GM21786 (cell line): ENCODE results near the gene HBE1.
"Not testable (repeated sequence)": the region's sequence is repeated elsewhere in the genome, so short reads cannot be mapped to it uniquely, and the experiment has no call there.

Source experiments
- ATAC-seq: cut with Tn5 transposase; IDR thresholded peaks from one replicate; pipeline ENCODE4 v1.9.1; 2021; ENCODE audit not compliant: unreplicated experiment

HBE1 gene

DNA sequence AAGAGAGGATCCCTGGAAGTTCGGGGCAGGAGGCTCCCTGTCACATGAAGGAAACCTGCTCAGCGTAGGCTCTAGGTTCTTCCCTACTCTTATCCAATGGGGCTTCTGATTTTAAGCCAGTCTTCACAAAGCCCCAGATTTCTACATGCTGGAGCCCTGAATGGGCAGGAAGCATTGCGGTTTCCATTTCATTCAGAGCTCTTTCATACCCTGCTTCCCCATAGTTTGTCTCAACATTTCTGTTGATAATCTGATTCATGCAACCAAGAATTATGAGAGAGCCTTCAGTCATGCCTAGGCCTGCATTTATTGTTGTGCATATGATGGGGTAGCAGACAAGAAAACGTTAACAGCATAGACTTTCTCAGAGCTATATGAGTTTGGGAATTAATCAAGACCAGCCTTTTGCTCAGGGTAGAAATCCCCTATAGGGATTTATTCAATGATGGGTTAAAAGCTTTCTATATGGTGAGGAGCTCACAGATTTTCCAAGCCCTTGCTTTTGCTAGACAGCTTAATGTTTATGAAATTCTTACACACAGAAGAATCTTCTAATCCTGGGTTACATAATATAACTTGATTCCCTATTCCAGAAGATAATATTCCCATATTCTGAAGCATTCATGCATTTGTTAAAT lies 16.1 kb upstream of the HBE1 start:
- ATAC-seq = no peak

DNA sequence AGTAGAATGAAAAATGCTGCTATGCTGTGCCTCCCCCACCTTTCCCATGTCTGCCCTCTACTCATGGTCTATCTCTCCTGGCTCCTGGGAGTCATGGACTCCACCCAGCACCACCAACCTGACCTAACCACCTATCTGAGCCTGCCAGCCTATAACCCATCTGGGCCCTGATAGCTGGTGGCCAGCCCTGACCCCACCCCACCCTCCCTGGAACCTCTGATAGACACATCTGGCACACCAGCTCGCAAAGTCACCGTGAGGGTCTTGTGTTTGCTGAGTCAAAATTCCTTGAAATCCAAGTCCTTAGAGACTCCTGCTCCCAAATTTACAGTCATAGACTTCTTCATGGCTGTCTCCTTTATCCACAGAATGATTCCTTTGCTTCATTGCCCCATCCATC lies 14.9 kb upstream of the HBE1 start:
- ATAC-seq = no peak

DNA sequence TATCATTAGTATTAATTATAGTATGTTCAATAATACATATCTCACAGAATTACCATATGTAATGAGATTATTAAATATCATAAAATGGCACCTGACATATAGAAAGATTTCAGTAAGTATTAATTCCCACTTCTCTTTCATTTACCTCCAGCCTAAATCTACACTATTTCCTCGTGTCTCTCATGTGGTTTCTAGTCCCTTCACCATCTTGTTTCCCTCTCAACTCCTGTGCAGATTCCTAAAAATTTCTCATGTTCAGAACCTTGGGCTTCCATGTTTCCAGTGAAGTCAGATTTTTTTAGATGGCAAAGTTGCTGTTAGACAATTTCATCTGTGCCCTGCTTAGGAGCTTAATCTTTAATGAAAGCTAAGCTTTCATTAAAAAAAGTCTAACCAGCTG lies 14.1 kb upstream of the HBE1 start:
- no peak for ATAC-seq

DNA sequence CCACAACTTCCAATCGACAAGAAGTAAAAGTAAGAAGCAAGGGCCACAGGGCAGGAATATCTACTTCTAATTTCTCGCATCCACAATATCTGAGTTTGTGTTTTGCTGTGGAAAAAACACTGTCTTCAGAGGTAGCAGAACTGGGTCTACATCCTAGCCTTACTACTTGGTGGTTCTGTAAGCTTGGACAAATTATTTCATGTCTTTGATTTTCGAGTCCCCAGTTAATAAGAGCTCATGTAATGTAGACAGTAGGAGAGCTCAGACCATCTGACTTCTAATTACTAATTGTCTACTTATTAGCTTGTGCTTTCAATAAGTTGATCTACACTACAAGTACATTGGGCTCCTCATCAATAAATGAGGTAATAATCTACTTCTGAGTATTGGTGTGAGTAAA lies 13.3 kb upstream of the HBE1 start:
- no peak for ATAC-seq

DNA sequence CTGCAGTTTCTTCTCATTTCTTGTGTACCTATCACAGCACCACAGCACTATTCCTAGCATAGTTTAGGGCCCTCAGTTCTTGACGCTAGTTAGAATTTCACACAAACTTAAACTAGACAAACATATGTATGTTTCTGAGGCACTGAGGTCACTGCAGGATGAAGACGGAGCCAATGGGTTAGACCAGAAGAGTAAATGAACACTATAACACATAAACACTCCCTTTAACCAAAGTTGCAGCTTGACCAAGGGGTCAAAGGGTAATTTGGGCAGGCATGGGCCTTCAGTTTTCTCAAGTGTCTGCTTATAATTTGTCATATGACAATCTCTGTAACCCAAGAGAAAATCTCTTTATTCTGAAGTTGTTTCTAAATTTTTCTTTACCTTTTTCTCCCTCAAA lies 12.9 kb upstream of the HBE1 start:
- ATAC-seq = no peak

DNA sequence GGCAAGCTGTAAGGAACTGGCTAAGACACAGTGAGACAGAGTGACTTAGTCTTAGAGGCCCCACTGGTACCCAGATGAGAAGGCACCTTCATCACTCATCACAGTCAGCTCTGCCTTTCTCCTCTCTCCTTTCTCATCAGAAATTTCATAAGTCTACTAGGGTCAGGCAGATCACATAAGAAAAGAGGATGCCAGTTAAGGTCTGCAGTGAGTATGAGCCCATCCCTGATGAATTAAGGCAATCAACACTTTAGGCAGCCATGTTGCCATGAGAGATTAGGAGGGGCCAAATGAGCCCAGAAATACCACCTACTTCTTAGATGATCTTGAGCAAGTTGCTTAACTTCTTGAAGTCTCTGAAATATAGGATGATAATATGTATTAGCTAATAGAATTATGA lies 11.9 kb upstream of the HBE1 start:
- no peak for ATAC-seq

DNA sequence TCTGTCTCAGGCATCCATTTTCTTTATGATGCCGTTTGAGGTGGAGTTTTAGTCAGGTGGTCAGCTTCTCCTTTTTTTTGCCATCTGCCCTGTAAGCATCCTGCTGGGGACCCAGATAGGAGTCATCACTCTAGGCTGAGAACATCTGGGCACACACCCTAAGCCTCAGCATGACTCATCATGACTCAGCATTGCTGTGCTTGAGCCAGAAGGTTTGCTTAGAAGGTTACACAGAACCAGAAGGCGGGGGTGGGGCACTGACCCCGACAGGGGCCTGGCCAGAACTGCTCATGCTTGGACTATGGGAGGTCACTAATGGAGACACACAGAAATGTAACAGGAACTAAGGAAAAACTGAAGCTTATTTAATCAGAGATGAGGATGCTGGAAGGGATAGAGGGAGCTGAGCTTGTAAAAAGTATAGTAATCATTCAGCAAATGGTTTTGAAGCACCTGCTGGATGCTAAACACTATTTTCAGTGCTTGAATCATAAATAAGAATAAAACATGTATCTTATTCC lies 10.9 kb upstream of the HBE1 start:
- ATAC-seq = peak; percentile 94

DNA sequence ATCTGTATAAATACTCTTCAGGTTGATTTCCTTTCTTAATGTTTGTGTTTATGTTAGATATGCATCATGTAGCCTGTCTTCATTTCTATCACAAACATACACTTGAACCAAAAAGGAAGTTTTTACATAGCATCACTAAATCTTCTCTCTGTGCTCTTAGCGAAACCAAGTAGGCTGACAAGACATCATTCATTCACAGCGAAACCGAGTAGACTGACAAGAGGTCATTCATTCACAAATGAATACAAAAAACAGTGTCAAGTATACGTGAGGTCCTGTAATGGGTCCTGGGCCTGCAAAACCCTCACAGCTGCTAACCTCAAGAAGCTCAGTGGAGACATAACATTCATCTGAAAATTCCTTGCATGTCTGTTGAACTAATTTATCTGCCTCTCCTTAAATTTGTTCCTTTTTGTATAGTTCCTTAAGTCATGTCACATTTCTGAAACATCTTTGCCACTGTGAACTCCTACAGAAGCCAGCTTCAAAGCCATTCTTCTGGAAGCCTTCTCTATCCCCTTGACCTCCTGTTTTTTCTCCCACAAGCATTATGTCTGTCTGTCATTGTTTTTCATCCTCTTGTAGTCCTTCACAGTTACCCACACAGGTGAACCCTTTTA lies 9.8 kb upstream of the HBE1 start:
- no peak for ATAC-seq

DNA sequence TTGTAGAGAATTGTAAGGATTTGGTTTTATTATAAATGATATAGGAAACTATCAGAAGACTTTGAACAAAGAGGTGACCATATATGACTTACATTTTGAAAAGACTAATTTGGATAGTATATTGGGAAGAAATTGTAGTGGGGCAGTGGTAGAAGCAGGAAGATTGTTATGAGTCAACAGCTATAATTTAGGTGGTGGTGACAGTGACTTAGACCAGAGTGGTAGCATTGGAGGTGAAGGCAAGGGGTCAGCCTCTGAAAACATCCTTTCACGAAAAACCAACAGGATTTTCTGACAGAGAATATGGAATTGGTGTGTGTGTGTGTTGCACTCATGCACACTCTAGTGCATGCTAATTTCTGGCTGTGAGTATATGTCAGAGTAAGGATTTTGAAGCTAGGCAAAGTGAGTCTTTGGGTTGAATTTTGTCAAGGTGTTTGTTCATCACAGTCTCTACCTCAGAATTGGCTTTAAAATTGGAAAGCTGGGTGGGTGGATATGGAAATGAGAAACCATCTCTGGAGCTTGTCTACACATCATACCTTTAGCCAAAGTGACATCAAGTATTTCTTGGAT lies 8.2 kb upstream of the HBE1 start:
- ATAC-seq = peak; percentile 44

DNA sequence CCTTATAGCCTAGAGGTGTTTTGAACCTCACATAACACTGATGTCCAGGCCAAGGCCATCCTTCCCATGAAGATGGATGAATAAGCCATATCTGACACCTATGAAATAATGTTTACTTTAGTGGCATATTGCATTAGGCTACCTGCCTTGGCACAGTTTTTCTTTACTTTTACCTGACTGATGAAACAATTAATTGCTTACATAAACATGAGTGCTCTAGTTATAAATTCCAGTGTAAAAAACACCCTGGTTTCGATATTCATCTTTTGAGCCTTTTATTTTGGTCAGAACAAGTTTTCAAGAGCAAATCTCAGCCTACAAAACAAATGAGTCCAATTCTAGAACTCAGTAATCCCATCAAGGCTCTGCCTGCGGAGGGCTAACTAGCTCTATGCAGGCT lies 7.0 kb upstream of the HBE1 start:
- no peak for ATAC-seq

DNA sequence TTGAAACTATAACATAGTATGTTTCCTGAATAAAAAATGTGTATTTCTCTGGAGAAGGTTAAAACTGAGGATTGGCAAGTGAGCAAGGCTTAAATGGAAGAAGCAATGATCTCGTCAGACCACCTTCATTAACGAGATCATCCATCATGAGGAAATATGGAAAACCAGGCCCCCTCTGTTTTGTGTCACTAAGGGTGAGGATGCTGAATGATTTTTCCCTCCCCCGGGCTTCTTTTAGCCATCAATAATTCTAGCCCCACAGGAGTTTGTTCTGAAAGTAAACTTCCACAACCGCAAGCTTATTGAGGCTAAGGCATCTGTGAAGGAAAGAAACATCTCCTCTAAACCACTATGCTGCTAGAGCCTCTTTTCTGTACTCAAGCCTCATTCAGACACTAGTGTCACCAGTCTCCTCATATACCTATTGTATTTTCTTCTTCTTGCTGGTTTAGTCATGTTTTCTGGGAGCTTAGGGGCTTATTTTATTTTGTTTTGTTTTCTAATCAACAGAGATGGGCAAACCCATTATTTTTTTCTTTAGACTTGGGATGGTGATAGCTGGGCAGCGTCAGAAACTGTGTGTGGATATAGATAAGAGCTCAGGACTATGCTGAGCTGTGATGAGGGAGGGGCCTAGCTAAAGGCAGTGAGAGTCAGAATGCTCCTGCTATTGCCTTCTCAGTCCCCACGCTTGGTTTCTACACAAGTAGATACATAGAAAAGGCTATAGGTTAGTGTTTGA lies 5.8 kb upstream of the HBE1 start:
- ATAC-seq = no peak

DNA sequence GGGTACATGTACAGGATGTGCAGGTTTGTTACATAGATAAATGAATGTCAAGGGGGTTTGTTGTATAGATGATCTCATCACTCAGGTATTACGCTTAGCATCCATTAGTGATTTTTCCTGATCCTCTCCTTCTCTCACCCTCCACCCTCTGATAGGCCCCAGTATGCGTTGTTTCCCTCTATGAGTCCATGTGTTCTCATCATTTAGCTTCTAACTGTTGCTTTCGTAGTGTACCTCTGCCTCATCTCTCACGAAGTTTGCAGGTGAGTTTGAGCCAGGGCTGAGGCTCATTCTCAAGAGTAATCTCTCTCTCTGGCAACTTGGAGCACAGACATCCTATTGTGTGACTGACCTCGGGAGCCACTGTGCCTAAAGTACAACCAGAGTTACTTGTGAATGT lies 4.7 kb upstream of the HBE1 start:
- no peak for ATAC-seq

DNA sequence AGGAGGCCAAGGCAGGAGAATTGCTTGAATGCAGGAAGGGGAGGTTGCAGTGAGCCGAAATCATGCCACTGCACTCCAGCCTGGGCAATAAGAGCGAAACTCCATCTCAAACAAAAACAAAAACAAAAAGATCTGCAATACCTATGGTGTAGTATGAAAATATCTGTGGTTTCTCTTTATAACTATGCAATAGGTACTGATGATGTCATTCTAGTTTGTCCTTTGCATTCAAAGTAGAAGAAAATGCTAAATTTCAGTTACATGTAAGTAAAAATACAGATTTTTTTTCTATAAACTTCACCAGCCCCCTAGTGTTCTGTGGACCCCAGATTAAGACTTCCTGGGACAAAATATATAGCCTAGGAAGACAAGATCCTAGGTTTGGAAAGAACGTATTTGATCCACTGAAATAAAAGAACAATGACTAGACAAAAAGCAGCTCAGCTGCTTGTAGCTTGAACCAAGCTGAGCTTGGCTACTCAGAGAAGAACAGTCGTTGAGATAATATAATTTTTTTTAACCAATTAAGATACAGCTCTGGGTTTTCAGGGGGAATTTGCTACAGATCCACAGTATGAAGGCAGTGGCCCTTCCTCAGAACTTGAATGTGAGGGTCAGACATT lies 2.8 kb upstream of the HBE1 start:
- no peak for ATAC-seq

DNA sequence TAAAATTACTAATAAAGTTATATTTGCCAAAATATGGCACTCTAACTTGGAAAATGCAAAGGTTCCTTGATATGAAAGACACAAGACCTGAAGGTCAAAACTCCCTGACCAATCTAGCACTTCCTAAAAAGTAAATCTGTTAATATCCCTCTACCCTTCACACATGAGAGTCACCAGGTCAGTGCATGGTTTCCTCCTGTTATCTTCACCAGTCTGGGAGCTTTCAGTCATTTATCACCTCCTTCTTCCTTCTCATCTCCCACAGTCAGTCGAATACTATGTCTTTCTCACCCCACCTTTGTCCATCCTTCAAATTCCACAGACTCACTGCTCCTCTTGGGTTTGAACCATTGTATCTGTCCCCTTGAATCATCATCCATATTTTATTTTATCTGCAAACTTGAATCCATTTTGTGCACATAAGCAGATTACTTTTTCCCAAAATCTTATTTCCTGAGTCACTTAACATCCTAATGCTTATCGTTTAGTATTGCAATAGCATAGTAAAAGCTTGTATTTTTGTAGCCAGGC lies 2.6 kb downstream of the HBE1 start:
- ATAC-seq = no peak

DNA sequence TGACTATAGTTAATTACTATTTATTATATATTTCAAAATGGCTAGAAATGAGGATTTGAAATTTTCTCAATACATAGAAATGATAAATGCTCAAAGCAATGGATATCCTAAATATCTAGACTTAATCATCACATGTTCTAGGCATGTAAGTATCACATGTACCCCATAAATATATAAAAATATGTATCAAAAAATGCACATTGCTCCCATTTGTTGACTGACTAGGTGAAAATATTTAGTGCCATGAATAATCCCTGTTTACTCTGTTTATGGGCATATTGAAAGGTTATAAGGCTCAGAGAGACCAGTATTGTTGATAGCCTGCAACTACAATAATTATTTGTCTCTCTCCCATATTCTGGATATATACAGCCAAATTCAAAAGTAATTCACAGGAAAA lies 3.1 kb downstream of the HBE1 start:
- ATAC-seq = no peak

DNA sequence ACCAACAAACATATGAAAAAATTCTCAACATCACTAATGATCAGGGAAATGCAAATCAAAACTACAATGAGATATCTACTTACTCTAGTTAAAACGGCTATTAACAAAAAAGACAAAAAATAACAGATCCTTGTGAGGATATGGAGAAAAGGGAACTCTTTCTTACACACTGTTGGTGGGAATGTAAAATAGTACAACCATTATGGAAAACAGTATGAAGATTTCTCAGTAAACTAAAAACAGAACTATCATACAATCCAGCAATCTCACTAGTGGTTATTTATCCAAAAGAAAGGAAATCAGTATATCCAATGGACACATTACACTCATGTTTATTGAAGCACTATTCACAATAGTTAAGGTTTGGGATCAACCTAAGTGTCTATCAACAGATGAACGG lies 3.9 kb downstream of the HBE1 start:
- ATAC-seq = no peak

DNA sequence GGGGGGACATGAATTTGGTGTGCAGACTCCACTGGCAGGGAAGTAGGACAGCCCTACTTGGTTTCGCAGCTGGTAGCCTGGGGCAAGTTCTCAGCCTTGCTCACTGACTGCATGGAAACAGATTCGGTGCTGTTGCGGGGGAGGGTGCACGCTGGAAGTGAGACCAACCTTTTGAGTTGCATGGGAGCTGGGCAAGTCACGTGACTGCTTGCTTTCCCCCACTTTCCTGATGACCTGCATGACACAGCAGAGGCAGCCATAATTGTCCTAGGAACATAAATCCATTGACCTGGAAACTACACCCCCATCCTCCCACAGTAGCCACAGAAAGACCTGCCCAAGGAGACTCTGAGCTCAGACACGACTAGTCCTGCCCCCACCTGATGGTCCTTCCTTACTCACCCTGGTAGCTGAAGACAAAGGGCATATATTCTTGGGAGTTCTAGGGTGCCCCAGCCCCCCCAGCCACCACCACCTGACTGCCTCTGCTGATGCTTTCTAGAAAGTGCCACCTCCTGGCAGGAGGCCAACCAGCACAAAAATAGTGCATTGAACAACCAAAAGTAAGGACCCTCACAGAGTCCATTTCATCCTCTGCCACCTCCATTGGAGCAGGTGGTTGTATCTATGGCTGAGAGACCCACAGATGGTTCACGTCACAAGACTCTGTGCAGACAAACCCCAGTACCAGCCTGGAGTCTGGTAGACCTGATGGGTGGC lies 11.0 kb downstream of the HBE1 start:
- no peak for ATAC-seq

DNA sequence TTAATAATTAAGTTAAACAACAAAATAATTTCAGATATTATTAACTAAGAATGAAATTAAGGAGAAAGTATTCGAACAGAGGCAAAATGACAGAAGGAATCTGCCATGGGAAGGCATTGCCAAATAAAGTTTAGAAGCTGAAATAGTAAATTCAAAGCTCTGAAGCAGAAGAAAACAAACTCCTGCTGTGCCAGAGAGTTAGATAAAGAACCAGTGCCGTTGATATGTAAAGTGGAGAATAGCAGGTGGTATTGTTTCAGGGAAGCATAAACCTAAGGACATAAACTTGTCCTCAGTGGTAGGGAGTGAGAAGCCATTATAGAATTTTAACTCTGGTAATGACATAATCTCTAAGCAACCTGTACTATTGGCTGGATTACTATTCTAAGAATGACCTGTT lies 12.4 kb downstream of the HBE1 start:
- no peak for ATAC-seq

DNA sequence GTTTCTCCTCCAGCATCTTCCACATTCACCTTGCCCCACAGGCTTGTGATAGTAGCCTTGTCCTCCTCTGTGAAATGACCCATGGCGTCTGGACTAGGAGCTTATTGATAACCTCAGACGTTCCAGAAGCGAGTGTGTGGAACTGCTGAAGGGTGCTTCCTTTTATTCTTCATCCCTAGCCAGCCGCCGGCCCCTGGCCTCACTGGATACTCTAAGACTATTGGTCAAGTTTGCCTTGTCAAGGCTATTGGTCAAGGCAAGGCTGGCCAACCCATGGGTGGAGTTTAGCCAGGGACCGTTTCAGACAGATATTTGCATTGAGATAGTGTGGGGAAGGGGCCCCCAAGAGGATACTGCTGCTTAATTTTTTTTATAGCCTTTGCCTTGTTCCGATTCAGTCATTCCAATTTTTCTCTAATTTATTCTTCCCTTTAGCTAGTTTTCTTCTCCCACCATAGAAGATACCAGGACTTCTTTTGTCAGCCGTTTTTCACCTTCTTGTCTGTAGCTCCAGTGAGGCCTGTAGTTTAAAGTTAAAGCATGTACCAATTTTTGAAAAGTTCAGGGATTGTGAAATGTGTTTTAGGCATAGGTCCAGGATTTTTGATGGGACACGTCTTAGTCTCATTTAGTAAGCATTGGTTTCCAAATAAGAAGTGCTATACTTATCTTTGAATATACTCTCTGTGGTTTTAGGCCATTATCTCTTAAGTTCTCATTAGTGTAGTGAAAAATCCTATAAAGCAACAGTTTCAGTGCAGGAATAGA lies 14.9 kb downstream of the HBE1 start, which contains the start of gene HBG2:
Gene HBG2, minus strand, starts transcription at position 136 of the 768 bp plus-strand sequence. Its CDS starts 53 bp downstream, at position 83.
- ATAC-seq = not testable (repeated sequence)

DNA sequence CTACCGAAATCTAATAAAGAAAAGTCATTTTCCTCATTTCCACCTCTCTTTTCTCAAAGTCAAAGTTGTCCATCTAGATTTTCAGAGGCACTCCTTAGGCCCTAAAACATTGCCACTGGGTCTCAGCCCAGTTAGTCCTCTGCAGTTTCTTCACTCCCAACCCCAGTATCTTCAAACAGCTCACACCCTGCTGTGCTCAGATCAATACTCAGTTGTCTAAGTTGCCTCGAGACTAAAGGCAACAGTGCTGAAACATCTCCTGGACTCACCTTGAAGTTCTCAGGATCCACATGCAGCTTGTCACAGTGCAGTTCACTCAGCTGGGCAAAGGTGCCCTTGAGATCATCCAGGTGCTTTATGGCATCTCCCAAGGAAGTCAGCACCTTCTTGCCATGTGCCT lies 15.7 kb downstream of the HBE1 start:
- not testable (repeated sequence) for ATAC-seq
